NCI-H1436 (cell line): ENCODE measurements around the gene AKTIP.
A peak's percentile ranks its signal among the peaks of the same experiment; 100 is the strongest.
"Not testable (repeated sequence)": the region's sequence is repeated elsewhere in the genome, so short reads cannot be mapped to it uniquely, and the experiment has no call there.

Experiments
- DNase-seq: peaks from one replicate; lab custom pipeline; 2025; lab: John Stamatoyannopoulos, UW

Gene AKTIP

DNA sequence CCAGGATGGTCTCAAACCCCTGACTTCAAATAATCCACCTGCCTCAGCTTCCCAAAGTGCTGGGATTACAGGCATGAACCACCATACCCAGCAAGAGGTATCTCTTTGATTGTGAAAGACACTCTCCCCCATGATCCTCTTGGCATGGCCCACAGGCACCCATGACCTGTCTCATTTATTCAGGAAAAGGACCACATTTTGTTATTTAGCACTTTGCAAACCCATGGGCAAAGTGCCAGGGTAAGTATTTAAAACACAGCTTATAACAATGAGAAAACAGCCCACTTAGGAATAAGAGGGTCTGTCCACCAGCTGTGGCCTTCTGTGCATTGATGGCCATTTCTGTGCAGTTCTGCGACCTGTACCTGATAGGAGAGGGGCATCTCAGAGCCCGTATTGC, 12.8 kb upstream of the AKTIP start:
- DNase-seq: no peak

DNA sequence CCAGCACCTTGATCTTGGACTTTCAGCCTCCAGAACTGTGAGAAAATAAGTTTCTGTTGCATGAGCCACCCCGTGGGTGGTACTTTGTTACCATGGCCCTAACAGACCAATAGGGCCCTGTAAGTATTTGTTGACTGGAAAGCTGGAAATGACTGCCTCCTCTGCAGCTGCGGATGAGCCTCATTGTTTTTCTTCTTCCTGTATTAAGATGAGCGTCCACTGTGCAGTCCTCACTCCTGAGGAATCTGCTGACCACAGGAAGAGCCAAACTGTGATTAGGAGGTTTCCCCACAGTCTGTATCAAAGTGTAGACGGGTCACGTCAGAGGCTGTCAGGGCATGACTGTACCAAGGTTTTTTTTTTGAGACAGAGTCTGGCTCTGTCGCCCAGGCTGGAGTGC, 12.2 kb upstream of the AKTIP start:
- DNase-seq: no peak

GRCh38 chr16:53512795-53513194, 9.8 kb upstream of the AKTIP start:
- DNase-seq: not testable (repeated sequence)

- no peak for DNase-seq
These were observed 8.6 kb upstream of the AKTIP start for GRCh38 chr16:53511403-53512280.

DNA sequence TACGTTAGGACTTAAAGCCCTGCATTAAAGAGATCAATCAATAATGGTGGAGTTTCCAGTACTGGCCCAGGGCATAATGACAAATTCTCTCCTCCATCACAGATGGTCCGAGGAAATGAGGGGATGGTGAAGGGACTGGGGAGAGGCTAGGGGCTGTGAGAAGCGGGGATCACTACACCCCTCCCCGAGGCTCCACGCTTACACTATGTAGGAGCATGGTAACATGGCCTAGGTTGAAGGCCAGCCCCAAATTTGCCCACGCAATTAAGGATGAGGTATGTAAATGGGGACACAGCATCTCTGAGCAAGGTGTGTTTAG, 8.0 kb upstream of the AKTIP start:
- DNase-seq: no peak

DNA sequence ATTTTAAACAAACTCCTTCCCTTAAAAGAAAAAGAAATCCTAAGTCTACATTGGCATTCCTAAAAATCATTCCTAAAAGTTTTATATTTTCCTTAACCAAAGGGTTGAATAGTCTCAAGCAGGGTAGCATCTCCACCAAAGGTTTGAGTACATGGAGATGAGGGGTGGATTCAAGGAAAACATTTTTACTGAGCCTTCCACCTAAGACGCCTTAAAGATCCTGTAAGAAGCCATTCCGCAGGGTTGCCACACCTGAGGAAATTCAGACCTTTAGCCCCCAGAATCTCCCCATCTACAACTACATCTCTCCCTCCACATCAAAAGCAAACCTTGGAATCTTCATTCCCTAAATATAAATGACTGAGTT, 7.7 kb upstream of the AKTIP start:
- DNase-seq: no peak

- peak; percentile 30 for DNase-seq
These were observed 7.1 kb upstream of the AKTIP start for GRCh38 chr16:53509906-53510703.

- no peak for DNase-seq
These were observed 4.6 kb upstream of the AKTIP start for GRCh38 chr16:53507464-53508179.

GRCh38 chr16:53506254-53506653, 3.2 kb upstream of the AKTIP start:
- DNase-seq: no peak

- no peak for DNase-seq
These were observed 1.7 kb upstream of the AKTIP start for GRCh38 chr16:53504665-53505064.

DNA sequence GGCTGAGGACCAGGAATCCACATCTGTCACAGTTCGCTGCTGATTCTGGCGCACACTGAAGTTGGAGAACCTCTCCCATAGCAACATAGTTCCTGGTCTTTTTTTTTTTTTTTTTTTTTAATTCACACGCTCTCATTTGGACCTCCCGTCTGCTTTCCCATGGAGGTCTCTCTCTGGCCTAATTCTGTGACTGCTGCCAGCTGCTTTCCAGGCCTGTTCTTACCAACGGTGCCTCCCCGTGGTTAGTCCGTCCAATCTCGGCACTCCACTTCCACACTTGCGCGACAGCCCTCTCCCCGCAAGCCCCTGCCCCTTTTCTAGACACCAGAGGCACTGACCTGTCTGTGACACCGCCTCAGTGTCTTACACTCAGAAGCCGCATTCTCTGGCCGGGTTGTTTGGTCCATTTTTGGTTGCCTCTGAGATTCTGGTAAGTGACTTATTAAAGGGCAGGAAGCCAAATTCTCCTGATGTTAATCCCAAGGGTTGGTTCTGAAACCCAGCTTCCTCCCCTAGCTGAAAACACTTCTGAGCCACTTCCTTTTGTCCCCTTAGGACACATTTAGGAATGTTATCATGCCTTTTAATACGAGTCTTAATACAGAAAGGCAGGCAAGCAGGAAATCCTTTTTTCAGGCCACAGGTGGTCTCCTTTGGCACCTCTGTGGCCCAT, 1.1 kb upstream of the AKTIP start:
- no peak for DNase-seq

GRCh38 chr16:53503270-53503923, 388 bp upstream of the AKTIP start:
- DNase-seq: peak; percentile 100

GRCh38 chr16:53501216-53501859, 1.7 kb downstream of the AKTIP start:
- DNase-seq: no peak

DNA sequence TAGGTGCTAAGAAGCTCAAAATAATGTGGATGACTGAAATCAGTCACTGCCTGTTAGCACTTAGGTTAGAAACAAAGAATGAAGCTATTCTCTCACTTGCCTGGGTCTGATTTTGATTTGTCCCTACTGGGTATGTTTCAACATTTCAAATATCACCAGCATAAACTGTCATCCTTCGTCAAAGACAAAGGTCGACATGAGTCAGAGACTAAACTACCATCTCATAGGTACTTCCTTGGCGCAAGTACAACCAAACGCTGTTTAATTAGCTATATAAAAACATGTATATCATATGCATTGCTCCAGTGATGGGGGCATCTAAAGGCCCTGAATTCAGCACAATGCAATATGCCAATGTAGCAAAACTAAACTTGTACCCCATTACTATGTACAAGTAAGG, 4.0 kb downstream of the AKTIP start:
- no peak for DNase-seq

- DNase-seq: no peak
These were observed 7.7 kb downstream of the AKTIP start for GRCh38 chr16:53495325-53495724.

- DNase-seq: no peak
These were observed 8.4 kb downstream of the AKTIP start for GRCh38 chr16:53494636-53495035.

DNA sequence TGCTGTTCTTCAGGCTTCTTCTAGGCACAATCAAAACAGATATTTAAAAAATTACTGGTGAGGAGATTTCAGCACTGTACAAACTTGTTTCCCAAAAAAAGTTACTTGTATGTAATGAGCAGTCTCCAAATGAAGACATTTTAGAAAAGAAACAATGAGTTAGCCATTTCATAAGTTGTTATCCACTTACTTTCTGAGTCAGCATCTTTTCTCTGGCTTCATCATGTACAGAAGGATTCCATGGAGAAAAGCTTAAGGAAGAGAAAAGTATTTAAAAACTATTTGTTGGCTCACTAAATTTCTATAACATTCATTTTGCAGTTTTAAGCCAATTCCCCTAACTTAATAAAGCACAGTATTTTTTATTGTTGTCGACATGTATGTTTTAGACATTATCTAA, 10.5 kb downstream of the AKTIP start:
- DNase-seq: no peak

GRCh38 chr16:53489755-53490154, 13.3 kb downstream of the AKTIP start:
- DNase-seq: no peak

DNA sequence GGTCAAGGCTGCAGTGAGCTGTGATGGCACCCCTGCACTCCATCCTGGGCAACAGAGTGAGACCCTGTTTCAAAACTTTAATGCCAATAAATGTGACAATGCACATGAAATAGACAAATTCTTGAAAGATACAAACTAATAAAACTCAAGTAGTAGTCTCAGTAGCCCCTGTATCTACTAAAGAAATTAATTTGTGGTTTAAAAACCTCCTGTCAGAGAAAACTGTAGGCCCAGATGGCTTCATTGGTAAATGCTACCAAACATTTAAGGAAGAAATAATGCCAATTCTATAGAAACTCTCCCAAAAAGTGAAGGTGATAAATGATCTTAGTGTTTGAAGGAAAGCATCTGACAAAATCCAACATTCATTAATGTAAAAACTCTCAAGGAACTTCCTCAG, 16.8 kb downstream of the AKTIP start:
- no peak for DNase-seq

DNA sequence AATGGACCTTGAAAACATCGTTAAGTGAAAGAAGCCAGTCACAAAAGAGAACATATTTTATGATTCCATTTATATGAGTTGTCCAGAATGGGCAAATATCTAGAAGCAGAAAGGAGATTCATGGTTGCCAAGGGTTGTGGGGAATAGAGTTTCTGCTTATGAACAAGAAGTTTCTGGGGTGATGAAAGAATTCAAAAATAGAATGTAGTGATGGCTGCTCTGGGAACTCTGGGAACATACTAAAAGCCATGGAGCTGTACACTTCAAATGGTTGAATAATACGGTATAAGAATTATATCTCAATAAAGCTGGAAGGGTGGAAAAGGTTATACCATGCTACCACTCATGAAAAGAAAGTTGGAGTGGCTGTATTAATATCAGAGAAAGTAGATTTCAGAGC, 18.5 kb downstream of the AKTIP start:
- DNase-seq: no peak

GRCh38 chr16:53482123-53482522, 20.9 kb downstream of the AKTIP start:
- DNase-seq: no peak
